Measurements from ENCODE around the gene TMEM272. TPM values are rescaled to one million over a fixed set of nuclear protein-coding genes. Genes with fewer than 3 reads are reported as not detected.

TMEM272 gene
- total RNA-seq, 1 donor from 2014 or later = 0.71 TPM

GRCh38 chr13:51770681-51771417, 74.1 kb downstream of the TMEM272 start:
- ATAC-seq (no peak), DNase-seq (ENCODE audit: low spot score) (no peak)
- intact Hi-C loops (cut with DNase I) = no loop called here

- ATAC-seq (peak; percentile 6), DNase-seq (ENCODE audit: low spot score) (no peak)
- intact Hi-C loops (cut with DNase I) = no loop called here
These were observed 74.8 kb downstream of the TMEM272 start for GRCh38 chr13:51770160-51770559.

GRCh38 chr13:51769455-51770127, 75.4 kb downstream of the TMEM272 start:
- peak; percentile 95 for ATAC-seq
- DNase-seq (ENCODE audit: low spot score) = no peak
- intact Hi-C loops (cut with DNase I) = no loop called here

- DNase-seq (ENCODE audit: low spot score) (no peak), ATAC-seq (no peak)
These were observed 76.0 kb downstream of the TMEM272 start for GRCh38 chr13:51768976-51769375.

GRCh38 chr13:51768378-51768921, 76.5 kb downstream of the TMEM272 start:
- ATAC-seq (no peak), DNase-seq (ENCODE audit: low spot score) (no peak)
- intact Hi-C loops (cut with DNase I) = no loop called here

More at GRCh38 chr13:51768976-51769375, 76.0 kb downstream of the TMEM272 start:
- intact Hi-C loops (cut with DNase I) = no loop called here

- DNase-seq (ENCODE audit: low spot score) (no peak), ATAC-seq (no peak)
- intact Hi-C loops (cut with DNase I) = no loop called here
These were observed 77.9 kb downstream of the TMEM272 start for GRCh38 chr13:51767100-51767499.

GRCh38 chr13:51765142-51765515, 79.8 kb downstream of the TMEM272 start:
- no peak for DNase-seq (ENCODE audit: low spot score)
- ATAC-seq = no peak
- intact Hi-C loops (cut with DNase I) = no loop called here

GRCh38 chr13:51764184-51765141, 80.5 kb downstream of the TMEM272 start:
- intact Hi-C loops (cut with DNase I) = no loop called here
- ATAC-seq (peak; percentile 93), DNase-seq (ENCODE audit: low spot score) (peak; percentile 77)

- ATAC-seq (no peak), DNase-seq (ENCODE audit: low spot score) (no peak)
- intact Hi-C loops (cut with DNase I) = no loop called here
These were observed 81.5 kb downstream of the TMEM272 start for GRCh38 chr13:51763486-51763885.

Other genes with a start within 250 kb of the TMEM272 start
- gene DHRS12, start 41.0 kb downstream of the TMEM272 start, total RNA-seq = 18.8 TPM
- gene CCDC70, start 16.8 kb upstream of the TMEM272 start, total RNA-seq = not detected
- 11.5 TPM for gene ATP7B, start 166.3 kb upstream of the TMEM272 start, total RNA-seq
- 43.5 TPM for gene ALG11, start 167.2 kb upstream of the TMEM272 start, total RNA-seq
- 15.7 TPM for gene UTP14C, start 179.5 kb upstream of the TMEM272 start, total RNA-seq

Data from sciatic nerve (tissue), 2 donors.